AG04450 (cell line): ENCODE results near the gene UNC5C. TPM values are rescaled to one million over a fixed set of nuclear protein-coding genes. Genes with fewer than 3 reads are reported as not detected.

Source experiments
- CTCF ChIA-PET: fragments of 300-600, 350-600 bp; formaldehyde crosslinking; extraction: SDS; loops from one replicate; lab custom pipeline; 2022; ENCODE audit warnings: antibody characterized with exemption, inconsistent platforms; lab: Charles Lee
- POLR2A ChIA-PET: fragments of 350-600 bp; formaldehyde crosslinking; extraction: SDS; loops from one replicate; lab custom pipeline; 2021; ENCODE audit warnings: antibody characterized with exemption, inconsistent platforms; lab: Yijun Ruan, JAX
- DNase-seq: peaks from one replicate; pipeline ENCODE4 v3.0.0-alpha.2; 2011; ENCODE audit warnings: low read depth, low spot score
- H3K27ac ChIP-seq: one replicate; pipeline ENCODE4 v1.5.1; 2012; ENCODE audit warnings: low read depth, low read length, control low read depth
- H3K27me3 ChIP-seq: one replicate; pipeline ENCODE4 v1.6.0; 2012; ENCODE audit warnings: low read length; ENCODE audit not compliant: control insufficient read depth, insufficient read depth
- H3K4me3 ChIP-seq: 2 replicates; pipeline ENCODE4 v1.5.1; 2011; ENCODE audit warnings: mild to moderate bottlenecking, low read depth, low read length, control low read depth
- H3K9me3 ChIP-seq: 2 replicates; pipeline ENCODE4 v1.5.1; 2012; ENCODE audit warnings: low read length; ENCODE audit not compliant: control insufficient read depth, insufficient read depth
- CTCF ChIP-seq: IDR thresholded peaks from 2 replicates; pipeline ENCODE4 v1.5.1; 2011; ENCODE audit warnings: low read depth, low read length, control low read depth, inconsistent platforms
- polyA plus RNA-seq: library from polyadenylated mRNA; depleted of rRNA; stranded (reverse); fragments of >200 nt; gene quantifications from 2 replicates; pipeline ENCODE4 v1.2.3, GENCODE V29; 2011

Gene UNC5C
- polyA plus RNA-seq, 1 experiment = 0.07 TPM

- H3K4me3 ChIP-seq = no peak overlapping the region
- DNase-seq = no peak
- no peak overlapping the region for H3K27ac ChIP-seq
- H3K9me3 ChIP-seq = no peaks in the 10 kb centered on the region
- CTCF ChIA-PET = no interaction called here
- no peaks in the 10 kb centered on the region for H3K27me3 ChIP-seq
- no peak for TF ChIP-seq CTCF
- POLR2A ChIA-PET = no interaction called here
Measured at GRCh38 chr4:95295157-95295556, 253.6 kb downstream of the UNC5C start.

GRCh38 chr4:95294321-95294720, 254.5 kb downstream of the UNC5C start:
- ChIA-PET POLR2A (no interaction called here), CTCF (no interaction called here)
- no peaks in the 10 kb centered on the region for H3K9me3 ChIP-seq
- no peak for TF ChIP-seq CTCF
- H3K27ac ChIP-seq = no peak overlapping the region
- H3K27me3 ChIP-seq = no peaks in the 10 kb centered on the region
- DNase-seq = no peak
- H3K4me3 ChIP-seq = no peak overlapping the region

- Histone ChIP-seq H3K27ac (no peak overlapping the region), H3K4me3 (no peak overlapping the region), H3K27me3 (no peaks in the 10 kb centered on the region), H3K9me3 (no peaks in the 10 kb centered on the region)
- no peak for DNase-seq
- ChIA-PET CTCF (no interaction called here), POLR2A (no interaction called here)
- TF ChIP-seq CTCF = no peak
Measured at GRCh38 chr4:95293014-95293413, 255.8 kb downstream of the UNC5C start.

- H3K4me3 ChIP-seq = no peak overlapping the region
- TF ChIP-seq CTCF = no peak
- ChIA-PET POLR2A (no interaction called here), CTCF (no interaction called here)
- DNase-seq = no peak
- H3K27ac ChIP-seq = no peak overlapping the region
- no peaks in the 10 kb centered on the region for H3K9me3 ChIP-seq
- H3K27me3 ChIP-seq = no peaks in the 10 kb centered on the region
Measured at GRCh38 chr4:95290702-95291101, 258.1 kb downstream of the UNC5C start.

GRCh38 chr4:95289028-95289634, 259.6 kb downstream of the UNC5C start:
- POLR2A ChIA-PET = no interaction called here
- no peaks in the 10 kb centered on the region for H3K27me3 ChIP-seq
- no peak for DNase-seq
- CTCF ChIA-PET = no interaction called here
- no peaks in the 10 kb centered on the region for H3K9me3 ChIP-seq
- no peak overlapping the region for H3K27ac ChIP-seq
- H3K4me3 ChIP-seq = no peak overlapping the region
- no peak for TF ChIP-seq CTCF
